Type B pancreatic cell (in vitro differentiated cells): ENCODE results near the gene EMC7. TPM values are rescaled to one million over a fixed set of nuclear protein-coding genes. Genes with fewer than 3 reads are reported as not detected.

Experiments used
- DNase-seq: peaks from one replicate; pipeline ENCODE4 v3.0.0; 2021; ENCODE audit warnings: mixed read lengths; ENCODE audit not compliant: unreplicated experiment; ENCODE audit errors: extremely low spot score
- H3K27ac Mint-ChIP-seq: 2 replicates; pipeline ENCODE4 v1.8.0; 2021; ENCODE audit warnings: mild to moderate bottlenecking, mixed read lengths
- H3K27me3 Mint-ChIP-seq: 2 replicates; pipeline ENCODE4 v1.8.0; 2021; ENCODE audit warnings: mixed read lengths
- H3K36me3 Mint-ChIP-seq: 2 replicates; pipeline ENCODE4 v1.8.0; 2021; ENCODE audit warnings: mixed read lengths
- H3K4me1 Mint-ChIP-seq: one replicate; pipeline ENCODE4 v1.8.0; 2021; ENCODE audit warnings: mixed read lengths; ENCODE audit not compliant: unreplicated experiment
- H3K4me3 Mint-ChIP-seq: 2 replicates; pipeline ENCODE4 v1.8.0; 2021; ENCODE audit warnings: mild to moderate bottlenecking, mixed read lengths
- H3K9me3 Mint-ChIP-seq: 2 replicates; pipeline ENCODE4 v1.8.0; 2021; ENCODE audit warnings: mixed read lengths
- CTCF ChIP-seq: fragments of 200-600 bp; sonication (generic); conservative IDR thresholded peaks from 2 replicates; pipeline ENCODE4 v1.5.0; 2021; ENCODE audit warnings: antibody characterized with exemption, mild to moderate bottlenecking
- total RNA-seq: library from RNA; stranded (reverse); gene quantifications from 2 replicates; pipeline ENCODE4 v1.2.1, GENCODE V29; 2021; ENCODE audit warnings: low replicate concordance

EMC7 gene
- total RNA-seq, 1 donor from 2014 or later, result 47.5 TPM

- no peaks in the 10 kb centered on the region for H3K9me3 Mint-ChIP-seq
- no peaks in the 10 kb centered on the region for H3K4me1 Mint-ChIP-seq
- DNase-seq, result no peak
- TF ChIP-seq CTCF, result no peak
- no peaks in the 10 kb centered on the region for H3K27me3 Mint-ChIP-seq
- H3K4me3 Mint-ChIP-seq, result no peak overlapping the region
- H3K36me3 Mint-ChIP-seq, result no peaks in the 10 kb centered on the region
- no peak overlapping the region for H3K27ac Mint-ChIP-seq
Measured at GRCh38 chr15:34116620-34117019, 15.0 kb upstream of the EMC7 start.

GRCh38 chr15:34114739-34115138, 13.1 kb upstream of the EMC7 start:
- no peaks in the 10 kb centered on the region for H3K9me3 Mint-ChIP-seq
- H3K27me3 Mint-ChIP-seq, result no peaks in the 10 kb centered on the region
- no peak overlapping the region for H3K27ac Mint-ChIP-seq
- no peaks in the 10 kb centered on the region for H3K36me3 Mint-ChIP-seq
- no peak for DNase-seq
- no peak for TF ChIP-seq CTCF
- H3K4me3 Mint-ChIP-seq, result no peak overlapping the region
- no peaks in the 10 kb centered on the region for H3K4me1 Mint-ChIP-seq

DNA sequence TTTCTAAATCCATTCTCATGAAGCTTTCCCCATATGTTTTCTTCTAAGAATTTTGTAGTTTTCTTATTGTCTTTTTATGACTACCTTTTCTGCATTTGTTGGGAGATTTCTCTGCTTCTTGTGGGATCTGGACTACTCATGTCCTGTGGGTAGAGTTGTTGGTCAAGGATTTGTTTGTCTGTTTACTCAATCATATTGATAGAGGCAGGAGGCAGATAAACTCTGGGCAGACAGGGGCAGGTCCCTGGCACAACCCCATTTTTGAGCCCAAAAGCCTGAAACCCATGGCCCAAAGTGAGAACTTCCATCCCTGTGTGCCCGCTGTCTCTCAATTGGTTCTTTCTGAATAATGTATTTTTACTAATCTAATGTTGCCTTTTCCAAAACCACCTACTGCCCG, 12.6 kb upstream of the EMC7 start:
- no peaks in the 10 kb centered on the region for H3K27me3 Mint-ChIP-seq
- H3K4me3 Mint-ChIP-seq, result no peak overlapping the region
- H3K27ac Mint-ChIP-seq, result no peak overlapping the region
- no peaks in the 10 kb centered on the region for H3K9me3 Mint-ChIP-seq
- no peaks in the 10 kb centered on the region for H3K36me3 Mint-ChIP-seq
- DNase-seq, result no peak
- TF ChIP-seq CTCF, result no peak
- H3K4me1 Mint-ChIP-seq, result no peaks in the 10 kb centered on the region

GRCh38 chr15:34111488-34111887, 9.8 kb upstream of the EMC7 start:
- Mint-ChIP-seq H3K27me3 (no peaks in the 10 kb centered on the region), H3K36me3 (no peaks in the 10 kb centered on the region), H3K4me3 (no peak overlapping the region), H3K4me1 (no peaks in the 10 kb centered on the region), H3K27ac (no peak overlapping the region), H3K9me3 (no peaks in the 10 kb centered on the region)
- no peak for DNase-seq
- TF ChIP-seq CTCF, result no peak

DNA sequence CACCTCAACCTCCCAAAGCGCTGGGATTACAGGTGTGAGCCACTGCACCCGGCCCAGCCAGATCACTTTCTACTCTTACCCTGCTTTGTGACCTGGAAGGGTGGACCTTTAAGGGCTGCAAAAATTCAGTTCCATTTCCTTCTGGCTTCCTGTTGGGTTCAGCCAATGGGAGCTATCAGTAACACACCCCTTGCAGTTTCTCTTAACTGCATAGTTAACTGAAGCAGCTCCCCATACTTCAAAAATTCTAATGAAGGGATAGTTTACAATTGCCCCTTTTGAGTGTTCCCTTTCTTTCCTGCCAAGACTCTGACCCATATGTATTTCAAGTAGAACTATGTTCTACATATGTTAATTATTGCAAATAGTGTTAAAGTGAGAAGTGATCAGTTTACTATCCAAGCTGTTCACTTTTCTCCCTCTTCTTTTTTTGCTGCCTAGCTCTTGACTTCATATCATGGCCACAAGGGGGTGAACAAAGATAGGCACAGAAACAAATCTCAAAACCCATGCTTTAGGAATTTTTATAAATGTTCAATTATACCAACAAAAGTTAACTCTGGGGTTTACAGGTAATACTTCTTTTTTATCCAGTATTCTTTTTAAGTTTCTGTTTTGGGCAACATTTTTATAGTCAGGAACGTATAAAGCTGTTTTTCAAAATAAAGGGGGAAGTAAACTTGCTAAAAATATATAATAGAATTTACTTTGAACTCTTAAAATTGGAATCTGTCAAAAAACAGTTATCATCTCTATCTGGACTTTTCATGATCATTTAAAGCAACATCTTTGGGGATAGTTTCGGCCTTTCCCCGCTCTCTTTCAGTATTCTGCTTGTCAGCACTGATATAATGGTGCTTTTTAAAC, 8.4 kb upstream of the EMC7 start:
- peak; percentile 84 for TF ChIP-seq CTCF
- Mint-ChIP-seq H3K27me3 (no peaks in the 10 kb centered on the region), H3K4me1 (no peaks in the 10 kb centered on the region), H3K27ac (no peak overlapping the region), H3K36me3 (no peaks in the 10 kb centered on the region), H3K4me3 (no peak overlapping the region), H3K9me3 (no peaks in the 10 kb centered on the region)
- no peak for DNase-seq
